Activated naive CD4-positive, alpha-beta T cell treated with anti-CD3 and anti-CD28 coated beads for 36 hours (primary cell): ENCODE data around the gene SLC12A6. TPM values are rescaled to one million over a fixed set of nuclear protein-coding genes. Genes with fewer than 3 reads are reported as not detected.
A peak's percentile ranks its signal among the peaks of the same experiment; 100 is the strongest.

Experiments
- CTCF ChIA-PET: fragments of 350-600 bp; sonication (Branson Sonifier 250); formaldehyde crosslinking; loops from one replicate; lab custom pipeline; 2021; ENCODE audit warnings: antibody characterized with exemption; lab: Charles Lee
- DNase-seq: peaks from one replicate; pipeline ENCODE4 v3.0.0-alpha.2; 2020
- H3K27ac Mint-ChIP-seq: one replicate; pipeline ENCODE4 v1.8.0; 2021; ENCODE audit warnings: mild to moderate bottlenecking, mixed read lengths
- H3K27me3 Mint-ChIP-seq: one replicate; pipeline ENCODE4 v1.8.0; 2021; ENCODE audit warnings: low read depth, mixed read lengths
- H3K36me3 Mint-ChIP-seq: one replicate; pipeline ENCODE4 v1.8.0; 2021; ENCODE audit warnings: low read depth, mixed read lengths
- H3K4me1 Mint-ChIP-seq: one replicate; pipeline ENCODE4 v1.8.0; 2021; ENCODE audit warnings: low read depth, mixed read lengths
- H3K4me3 Mint-ChIP-seq: one replicate; pipeline ENCODE4 v1.8.0; 2021; ENCODE audit warnings: mild to moderate bottlenecking, moderate library complexity, mixed read lengths
- H3K9me3 Mint-ChIP-seq: one replicate; pipeline ENCODE4 v1.8.0; 2021; ENCODE audit warnings: mixed read lengths
- intact Hi-C: fragments of 100-400 bp; cut with micrococcal nuclease; formaldehyde crosslinking; loops from one replicate; pipeline ENCODE4 v1.15.1; 2023
- total RNA-seq, 2 experiments: library from RNA; stranded (reverse); gene quantifications; one replicate each; pipeline ENCODE4 v1.2.3, GENCODE V29; 2021

The SLC12A6 gene
- total RNA-seq, 2 experiments from 2014 or later: 24.6 to 28.7 TPM

GRCh38 chr15:34279368-34279767 lies 58.2 kb downstream of the SLC12A6 start:
- CTCF ChIA-PET: interaction anchor here (0.7 kb wide), 1 partner anchor 49 kb away, joined by 3 read pairs; no protein-coding TSS in a partner anchor
- H3K27ac Mint-ChIP-seq: no peak overlapping the region
- H3K4me3 Mint-ChIP-seq: no peak overlapping the region
- no peaks in the 10 kb centered on the region for H3K9me3 Mint-ChIP-seq
- peaks cover 33% of the 10 kb centered on the region for H3K4me1 Mint-ChIP-seq
- intact Hi-C loops: loop anchor here (5.0 kb wide), 1 partner anchor 38 kb away; no protein-coding TSS in a partner anchor
- no peaks in the 10 kb centered on the region for H3K27me3 Mint-ChIP-seq
- no peak for DNase-seq
- peaks cover 8% of the 10 kb centered on the region for H3K36me3 Mint-ChIP-seq

- peaks cover 7% of the 10 kb centered on the region for H3K36me3 Mint-ChIP-seq
- no peak overlapping the region for H3K27ac Mint-ChIP-seq
- no peaks in the 10 kb centered on the region for H3K27me3 Mint-ChIP-seq
- intact Hi-C loops: loop anchor here (5.0 kb wide), 1 partner anchor 42 kb away; no protein-coding TSS in a partner anchor
- no peaks in the 10 kb centered on the region for H3K9me3 Mint-ChIP-seq
- CTCF ChIA-PET: interaction anchor here (1.1 kb wide), 1 partner anchor 61 kb away, joined by 3 read pairs; no protein-coding TSS in a partner anchor
- no peak overlapping the region for H3K4me3 Mint-ChIP-seq
- DNase-seq: no peak
- H3K4me1 Mint-ChIP-seq: peaks cover 38% of the 10 kb centered on the region
These were observed 61.9 kb downstream of the SLC12A6 start for GRCh38 chr15:34275721-34276120.

- CTCF ChIA-PET: interaction anchor here (0.6 to 1.1 kb wide), 2 partner anchors 62 to 366 kb away, joined by 3 read pairs; no protein-coding TSS in a partner anchor
- H3K36me3 Mint-ChIP-seq: peaks cover 7% of the 10 kb centered on the region
- no peak overlapping the region for H3K4me3 Mint-ChIP-seq
- intact Hi-C loops: loop anchor here (5.0 kb wide), 1 partner anchor 42 kb away; no protein-coding TSS in a partner anchor
- no peak overlapping the region for H3K27ac Mint-ChIP-seq
- no peaks in the 10 kb centered on the region for H3K27me3 Mint-ChIP-seq
- peaks cover 34% of the 10 kb centered on the region for H3K4me1 Mint-ChIP-seq
- no peaks in the 10 kb centered on the region for H3K9me3 Mint-ChIP-seq
- no peak for DNase-seq
These were observed 62.4 kb downstream of the SLC12A6 start for GRCh38 chr15:34275154-34275553.

GRCh38 chr15:34271493-34271892 lies 66.1 kb downstream of the SLC12A6 start:
- H3K9me3 Mint-ChIP-seq: no peaks in the 10 kb centered on the region

GRCh38 chr15:34266751-34267150 lies 70.8 kb downstream of the SLC12A6 start:
- no peaks in the 10 kb centered on the region for H3K27me3 Mint-ChIP-seq
- peaks cover 32% of the 10 kb centered on the region for H3K4me1 Mint-ChIP-seq
- H3K4me3 Mint-ChIP-seq: no peak overlapping the region
- intact Hi-C loops: no loop called here
- peaks cover 2% of the 10 kb centered on the region for H3K36me3 Mint-ChIP-seq
- CTCF ChIA-PET: interaction anchor here (1.3 to 1.5 kb wide), 2 partner anchors 18 to 25 kb away, joined by 5 to 7 read pairs; no protein-coding TSS in a partner anchor
- no peaks in the 10 kb centered on the region for H3K9me3 Mint-ChIP-seq
- H3K27ac Mint-ChIP-seq: no peak overlapping the region
- DNase-seq: no peak

More at GRCh38 chr15:34271493-34271892, 66.1 kb downstream of the SLC12A6 start:
- Mint-ChIP-seq H3K27ac (no peak overlapping the region), H3K4me1 (peaks cover 28% of the 10 kb centered on the region), H3K27me3 (no peaks in the 10 kb centered on the region), H3K36me3 (peaks cover 7% of the 10 kb centered on the region), H3K4me3 (no peak overlapping the region)
- CTCF ChIA-PET: no interaction called here
- intact Hi-C loops: loop anchor here (2.0 kb wide), 1 partner anchor 15 kb away; no protein-coding TSS in a partner anchor
- no peak for DNase-seq

- DNase-seq: no peak
- Mint-ChIP-seq H3K4me1 (peaks cover 21% of the 10 kb centered on the region), H3K36me3 (no peaks in the 10 kb centered on the region), H3K4me3 (no peak overlapping the region), H3K27me3 (no peaks in the 10 kb centered on the region), H3K9me3 (no peaks in the 10 kb centered on the region), H3K27ac (no peak overlapping the region)
- CTCF ChIA-PET: no interaction called here
- intact Hi-C loops: no loop called here
These were observed 73.5 kb downstream of the SLC12A6 start for GRCh38 chr15:34264076-34264475.

GRCh38 chr15:34262362-34262761 lies 75.2 kb downstream of the SLC12A6 start:
- no peak for DNase-seq
- H3K9me3 Mint-ChIP-seq: no peaks in the 10 kb centered on the region
- no peak overlapping the region for H3K27ac Mint-ChIP-seq
- intact Hi-C loops: no loop called here
- no peak overlapping the region for H3K4me3 Mint-ChIP-seq
- H3K27me3 Mint-ChIP-seq: no peaks in the 10 kb centered on the region
- H3K36me3 Mint-ChIP-seq: peaks cover 6% of the 10 kb centered on the region
- CTCF ChIA-PET: no interaction called here
- peaks cover 16% of the 10 kb centered on the region for H3K4me1 Mint-ChIP-seq

- no peak overlapping the region for H3K27ac Mint-ChIP-seq
- H3K4me3 Mint-ChIP-seq: no peak overlapping the region
- CTCF ChIA-PET: interaction anchor here (0.8 to 1.8 kb wide), 2 partner anchors 18 to 23 kb away, joined by 3 to 5 read pairs; no protein-coding TSS in a partner anchor
- peaks cover 10% of the 10 kb centered on the region for H3K4me1 Mint-ChIP-seq
- no peaks in the 10 kb centered on the region for H3K9me3 Mint-ChIP-seq
- DNase-seq: no peak
- H3K36me3 Mint-ChIP-seq: peaks cover 15% of the 10 kb centered on the region
- intact Hi-C loops: no loop called here
- no peaks in the 10 kb centered on the region for H3K27me3 Mint-ChIP-seq
These were observed 78.0 kb downstream of the SLC12A6 start for GRCh38 chr15:34259566-34259965.

- DNase-seq: no peak
- Mint-ChIP-seq H3K36me3 (peaks cover 15% of the 10 kb centered on the region), H3K9me3 (no peaks in the 10 kb centered on the region), H3K4me1 (peaks cover 7% of the 10 kb centered on the region), H3K4me3 (no peak overlapping the region), H3K27me3 (no peaks in the 10 kb centered on the region), H3K27ac (no peak overlapping the region)
- intact Hi-C loops: no loop called here
- CTCF ChIA-PET: interaction anchor here (0.6 to 1.8 kb wide), 3 partner anchors 12 to 662 kb away, joined by 3 to 5 read pairs (median 3); no protein-coding TSS in a partner anchor
These were observed 79.4 kb downstream of the SLC12A6 start for GRCh38 chr15:34258151-34258550.

GRCh38 chr15:34252545-34252944 lies 85.0 kb downstream of the SLC12A6 start:
- CTCF ChIA-PET: no interaction called here
- intact Hi-C loops: no loop called here
- peak overlapping the region; percentile 0 for H3K27ac Mint-ChIP-seq
- H3K4me3 Mint-ChIP-seq: no peak overlapping the region
- H3K9me3 Mint-ChIP-seq: no peaks in the 10 kb centered on the region
- H3K36me3 Mint-ChIP-seq: peaks cover 27% of the 10 kb centered on the region
- no peaks in the 10 kb centered on the region for H3K27me3 Mint-ChIP-seq
- no peak for DNase-seq
- peaks cover 15% of the 10 kb centered on the region for H3K4me1 Mint-ChIP-seq

- Mint-ChIP-seq H3K36me3 (peaks cover 22% of the 10 kb centered on the region), H3K9me3 (no peaks in the 10 kb centered on the region), H3K27ac (no peak overlapping the region), H3K4me3 (no peak overlapping the region), H3K27me3 (no peaks in the 10 kb centered on the region), H3K4me1 (peaks cover 8% of the 10 kb centered on the region)
- DNase-seq: no peak
- CTCF ChIA-PET: interaction anchor here (0.6 to 1.2 kb wide), 3 partner anchors 91 to 185 kb away, joined by 3 to 5 read pairs (median 3); no protein-coding TSS in a partner anchor
- intact Hi-C loops: no loop called here
These were observed 89.4 kb downstream of the SLC12A6 start for GRCh38 chr15:34248190-34248589.

GRCh38 chr15:34246276-34246976 lies 91.2 kb downstream of the SLC12A6 start:
- peaks cover 20% of the 10 kb centered on the region for H3K36me3 Mint-ChIP-seq
- intact Hi-C loops: no loop called here
- H3K27ac Mint-ChIP-seq: no peak overlapping the region
- H3K27me3 Mint-ChIP-seq: no peaks in the 10 kb centered on the region
- no peaks in the 10 kb centered on the region for H3K9me3 Mint-ChIP-seq
- no peak for DNase-seq
- peaks cover 15% of the 10 kb centered on the region for H3K4me1 Mint-ChIP-seq
- H3K4me3 Mint-ChIP-seq: no peak overlapping the region
- CTCF ChIA-PET: interaction anchor here (1.1 kb wide), 1 partner anchor 121 kb away, joined by 6 read pairs; the partner anchor contains the start of gene LPCAT4
